Measurements from ENCODE around the gene CKLF. TPM values are rescaled to one million over a fixed set of nuclear protein-coding genes. Genes with fewer than 3 reads are reported as not detected.
A peak's percentile ranks its signal among the peaks of the same experiment; 100 is the strongest.
"Not testable (repeated sequence)": the region's sequence is repeated elsewhere in the genome, so short reads cannot be mapped to it uniquely, and the experiment has no call there.

The CKLF gene
- total RNA-seq, 1 donor from 2014 or later, result 35.5 TPM

DNA sequence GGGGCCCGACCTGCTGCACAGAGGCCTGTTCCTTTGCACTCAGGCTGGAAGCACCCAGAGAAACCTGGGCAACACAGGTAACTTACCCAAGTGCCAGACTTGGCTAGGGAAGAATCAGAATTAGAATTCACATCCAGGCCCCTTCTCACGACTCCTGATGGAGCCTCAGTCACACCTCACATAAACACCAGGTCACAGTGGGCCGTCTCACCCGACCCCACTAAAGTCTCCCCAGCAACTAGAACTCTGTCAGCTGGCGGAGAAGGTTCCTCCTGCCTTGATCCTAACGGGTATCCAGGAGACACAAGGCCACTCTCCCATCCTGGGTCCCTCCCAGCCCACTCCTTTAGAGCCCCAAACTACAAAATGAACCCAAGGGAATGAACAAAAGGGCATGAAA lies 8.8 kb upstream of the CKLF start:
- no peak for DNase-seq

DNA sequence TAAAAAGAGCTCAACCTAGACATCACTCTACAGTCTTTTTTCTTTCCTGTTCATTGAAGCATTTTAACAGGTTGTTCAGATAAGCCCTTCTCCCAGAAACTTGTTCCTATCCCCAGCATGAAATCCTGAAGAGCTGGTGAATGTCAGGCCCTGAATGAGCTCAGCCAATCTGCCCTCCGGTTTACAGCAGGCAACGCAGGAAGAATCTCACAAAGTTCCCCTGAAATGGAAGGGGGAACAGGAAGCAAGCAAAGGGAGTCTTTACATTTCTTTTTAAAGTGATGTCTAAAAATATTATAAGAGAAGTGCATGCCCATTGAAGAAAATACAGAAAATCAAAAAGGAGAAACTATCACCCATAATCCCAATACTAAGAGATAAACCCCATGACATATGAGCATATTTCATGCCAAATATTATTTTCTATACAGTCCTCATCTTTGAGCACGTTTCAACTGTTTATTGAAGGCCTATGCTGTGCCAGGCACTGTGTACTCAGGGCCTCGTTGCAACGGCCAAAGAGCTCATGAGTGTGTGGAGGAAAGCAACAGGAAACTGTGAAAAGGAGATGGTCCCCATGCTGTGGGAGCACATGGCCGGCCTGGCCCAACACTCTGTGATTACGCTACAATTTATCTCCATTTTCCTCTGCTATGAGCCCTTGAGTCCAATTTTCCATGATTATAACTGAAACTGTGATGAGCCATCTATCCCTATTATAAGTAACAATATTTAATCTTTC lies 8.2 kb upstream of the CKLF start:
- no peak for DNase-seq

- no peak for DNase-seq
Measured at GRCh38 chr16:66547101-66547989, 5.0 kb upstream of the CKLF start.

DNA sequence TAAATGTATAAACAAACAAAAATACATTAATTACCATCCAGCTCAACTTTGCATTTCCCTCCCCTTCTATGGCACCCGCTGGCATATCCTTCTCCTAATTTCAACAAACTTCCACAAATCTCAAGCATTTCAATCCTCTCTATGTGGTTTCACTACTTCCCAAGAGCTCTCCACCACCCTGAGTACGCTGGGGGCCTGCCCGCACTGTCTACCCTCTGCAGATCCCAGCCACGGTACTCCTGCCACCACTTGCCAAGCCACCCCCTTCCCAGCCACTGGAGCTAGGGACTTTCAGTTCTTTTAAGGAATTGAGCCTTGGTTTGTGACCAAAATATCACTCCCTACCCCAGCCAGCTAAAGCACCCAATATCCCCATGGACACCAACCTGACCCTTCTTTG lies 4.3 kb upstream of the CKLF start:
- no peak for DNase-seq

DNA sequence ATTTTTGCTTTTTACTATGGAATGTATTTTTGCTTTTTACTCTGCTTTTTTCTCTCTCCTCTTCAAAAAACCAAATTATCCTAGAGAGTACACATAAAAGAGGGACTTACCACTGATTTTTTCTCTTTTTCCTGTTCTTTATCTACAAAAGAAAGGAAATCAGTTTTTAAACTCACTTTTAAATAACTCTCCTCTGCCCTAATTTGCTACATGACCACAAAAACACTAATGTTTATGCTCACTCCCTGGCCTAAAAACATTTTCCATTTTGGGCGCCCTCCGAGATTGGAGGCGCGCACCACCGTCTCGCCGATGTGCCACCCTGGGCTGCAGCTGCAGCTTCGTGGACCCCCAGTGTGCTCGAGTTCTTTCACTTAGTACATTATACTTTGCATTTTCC lies 3.5 kb upstream of the CKLF start:
- DNase-seq, result no peak

GRCh38 chr16:66549284-66550131 lies 2.9 kb upstream of the CKLF start, which contains the start of gene TK2:
Gene TK2 (minus strand): TSS chr16:66550122. CDS start chr16:66550061, 61 bp downstream.
- DNase-seq, result peak; percentile 82

DNA sequence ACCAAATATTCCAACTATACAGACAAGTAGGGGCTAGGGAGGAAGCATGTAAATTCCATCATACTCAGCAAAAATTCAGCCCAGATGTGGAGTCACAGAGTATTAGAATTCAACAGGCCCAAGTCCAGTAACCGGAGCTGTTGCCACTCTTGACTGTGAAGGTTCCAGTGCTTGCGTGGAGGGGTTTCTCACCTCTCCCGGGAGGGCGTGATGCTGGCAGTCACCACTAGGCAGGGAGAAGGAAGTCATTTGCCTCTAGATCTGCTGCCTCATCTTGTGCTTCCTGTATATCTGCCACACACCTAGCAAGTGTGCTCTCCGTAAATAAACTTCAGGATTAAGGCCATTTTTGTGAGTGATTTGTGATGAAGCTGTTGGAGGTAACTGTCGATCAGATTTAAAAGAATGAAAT lies 1.0 kb upstream of the CKLF start:
- peak; percentile 57 for DNase-seq

- DNase-seq, result no peak
Measured at GRCh38 chr16:66551788-66552285, 539 bp upstream of the CKLF start.

DNA sequence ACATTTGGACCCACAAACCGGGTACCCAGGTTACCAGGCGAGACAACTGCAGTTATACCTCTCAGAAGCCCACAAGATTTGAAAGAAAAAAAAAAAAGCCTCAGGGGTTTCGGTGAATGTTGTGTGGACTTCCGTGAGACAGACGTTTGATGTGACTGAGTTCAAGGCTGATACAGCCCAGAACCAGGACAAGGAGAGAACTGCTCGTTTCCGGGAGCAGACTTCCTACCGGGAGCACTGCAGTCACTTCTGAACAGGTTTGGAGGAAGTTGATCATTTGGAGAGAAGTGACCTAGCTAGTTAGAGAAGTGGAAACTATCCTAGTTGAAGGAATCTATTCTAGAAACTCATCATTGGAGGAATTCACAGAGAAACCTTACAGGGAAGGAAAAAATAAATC lies 847 bp downstream of the CKLF start:
- peak; percentile 29 for DNase-seq

DNA sequence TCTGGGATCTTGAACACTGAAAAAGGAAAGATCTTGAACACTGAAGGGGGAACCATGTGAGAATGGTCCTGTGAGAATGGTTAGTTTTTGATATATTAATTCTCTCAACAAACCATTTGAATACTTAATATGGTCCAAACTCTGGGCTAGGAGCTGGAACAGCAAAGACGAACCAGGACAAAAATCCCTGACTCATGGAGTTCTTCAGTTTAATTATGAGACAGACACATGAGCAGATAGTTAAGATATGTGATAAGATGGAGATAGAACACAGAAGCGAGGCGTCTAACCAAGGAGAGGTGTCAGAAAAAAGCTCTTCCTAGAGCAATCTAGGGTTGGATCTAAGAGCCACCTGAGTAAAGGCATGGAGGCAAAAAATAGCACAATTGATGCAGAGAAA lies 1.6 kb downstream of the CKLF start:
- DNase-seq, result no peak

- DNase-seq, result no peak
Measured at GRCh38 chr16:66554495-66554894, 2.1 kb downstream of the CKLF start.

GRCh38 chr16:66560107-66560506 lies 7.7 kb downstream of the CKLF start:
- DNase-seq, result no peak

DNA sequence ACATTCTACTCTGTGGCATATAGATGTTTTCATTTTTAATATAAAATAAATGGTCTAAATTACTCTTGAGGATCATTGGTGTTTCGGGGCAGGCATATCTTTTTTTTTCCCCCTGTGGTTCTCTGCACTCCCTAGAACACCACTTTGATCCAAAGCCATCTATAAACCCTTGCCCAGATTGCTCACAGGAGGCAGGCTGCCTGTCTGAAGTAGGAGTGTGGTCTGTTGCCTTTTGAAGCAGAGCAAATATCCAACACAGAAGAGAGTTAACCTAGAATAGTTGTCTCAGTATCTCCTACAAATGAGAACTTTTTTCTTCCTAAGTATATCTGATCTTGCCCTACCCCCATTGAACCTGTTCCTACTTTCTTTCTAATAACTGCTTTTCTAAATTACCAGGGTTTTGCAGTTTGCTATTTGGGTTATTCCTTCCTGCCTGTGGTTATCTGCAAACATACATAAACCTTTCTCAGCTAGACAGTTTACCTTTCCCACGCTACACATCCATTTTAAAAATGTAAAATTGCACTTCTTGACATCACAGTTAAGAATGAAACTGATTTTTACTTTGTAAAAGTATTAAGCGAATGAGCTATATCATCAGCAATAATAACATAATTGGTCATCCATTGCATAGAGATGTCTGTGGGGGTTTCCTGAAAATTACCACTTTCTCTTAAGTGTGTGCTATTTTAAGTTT lies 9.2 kb downstream of the CKLF start:
- no peak for DNase-seq

DNA sequence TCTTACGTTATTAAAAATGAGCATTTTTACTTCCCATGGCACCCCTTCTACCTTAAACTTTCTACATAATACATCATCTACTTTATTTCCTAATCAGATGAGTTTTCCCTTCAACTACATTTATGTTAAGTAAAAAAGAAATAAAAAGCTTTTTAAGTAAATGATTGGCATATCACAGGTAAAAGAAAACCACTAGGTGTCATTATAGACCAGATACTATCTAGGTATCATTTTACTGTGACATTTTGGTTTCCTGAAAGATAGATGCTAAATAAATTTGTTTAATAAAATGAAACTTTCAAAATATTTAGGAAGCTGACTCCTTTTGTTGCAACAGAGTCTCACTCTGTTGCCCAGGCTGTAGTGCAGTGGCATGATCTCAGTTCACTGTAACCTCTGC lies 10.0 kb downstream of the CKLF start:
- no peak for DNase-seq

- DNase-seq, result no peak
Measured at GRCh38 chr16:66562986-66563385, 10.6 kb downstream of the CKLF start.

GRCh38 chr16:66563574-66564334 lies 11.4 kb downstream of the CKLF start:
- DNase-seq, result no peak

- DNase-seq, result no peak
Measured at GRCh38 chr16:66566051-66566901, 13.9 kb downstream of the CKLF start, which contains the start of gene CMTM1. Gene CMTM1 (plus strand): TSS chr16:66566439. CDS start chr16:66566514, 75 bp downstream.

DNA sequence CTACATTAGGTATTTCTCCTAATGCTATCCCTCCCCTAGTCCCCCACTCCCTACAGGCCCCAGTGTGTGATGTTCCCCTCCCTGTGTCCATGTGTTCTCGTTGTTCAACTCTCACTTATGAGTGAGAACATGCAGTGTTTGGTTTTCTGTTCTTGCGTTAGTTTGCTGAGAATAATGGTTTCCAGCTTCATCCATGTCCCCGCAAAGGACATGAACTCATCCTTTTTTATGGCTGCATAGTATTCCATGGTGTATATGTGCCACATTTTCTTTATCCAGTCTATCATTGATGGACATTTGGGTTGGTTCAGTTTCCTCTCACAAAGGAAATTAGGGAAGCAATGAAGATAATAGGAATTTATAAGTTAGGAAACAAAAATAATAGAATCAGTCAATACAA lies 14.9 kb downstream of the CKLF start:
- not testable (repeated sequence) for DNase-seq

DNA sequence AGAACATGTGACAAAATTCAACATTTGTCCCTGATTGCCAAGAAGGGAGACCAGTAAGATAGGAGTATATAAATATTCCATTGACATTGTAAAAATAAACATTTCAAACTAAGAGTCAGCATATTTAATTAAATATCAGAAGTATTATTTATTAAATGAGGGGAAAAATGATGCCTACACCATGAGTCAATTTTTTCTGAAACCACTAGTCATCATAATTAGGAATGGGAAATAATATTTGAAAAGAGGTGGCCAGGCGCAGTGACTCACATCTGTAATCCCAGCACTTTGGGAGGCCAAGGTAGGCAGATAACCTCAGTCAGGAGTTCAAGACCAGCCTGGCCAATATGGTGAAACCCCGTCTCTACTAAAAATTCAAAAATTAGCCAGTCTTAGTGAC lies 16.0 kb downstream of the CKLF start:
- DNase-seq, result no peak

DNA sequence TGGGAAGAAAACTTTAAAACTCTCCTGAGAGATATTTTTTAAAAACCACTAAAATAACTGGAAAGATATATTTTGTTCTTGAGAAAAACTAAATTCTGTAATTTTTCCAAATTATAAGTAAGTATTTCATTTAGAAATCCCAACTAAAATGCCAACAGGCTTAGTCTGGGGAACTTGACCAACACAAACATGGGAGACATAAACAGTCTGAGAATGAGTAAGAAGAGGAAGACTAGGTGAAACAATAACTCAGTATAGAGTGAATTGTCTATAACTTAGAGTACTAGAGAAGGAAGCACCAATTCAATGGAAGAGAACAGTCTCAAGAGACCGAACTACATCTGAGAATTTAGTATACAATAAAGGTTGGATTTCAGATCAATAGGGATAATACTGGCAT lies 16.8 kb downstream of the CKLF start:
- DNase-seq, result no peak

All from skin of body (tissue), 2 donors.